Cerebellar cortex (tissue), 1 donor: ENCODE data around the gene TMEM150A.
"Not testable (repeated sequence)": the region's sequence is repeated elsewhere in the genome, so short reads cannot be mapped to it uniquely, and the experiment has no call there.

Experiments
- DNase-seq: peaks from one replicate; pipeline ENCODE4 v3.0.0-alpha.2; 2015; ENCODE audit warnings: low spot score

Gene TMEM150A

GRCh38 chr2:85611705-85612587 lies 9.4 kb upstream of the TMEM150A start, which contains the start of gene C2orf68:
Gene C2orf68 (minus strand): TSS chr2:85612066. CDS start chr2:85611984, 82 bp downstream.
- peak; percentile 91 for DNase-seq

- DNase-seq: no peak
Observed at GRCh38 chr2:85611217-85611704, 8.8 kb upstream of the TMEM150A start.

- no peak for DNase-seq
Observed at GRCh38 chr2:85607268-85608215, 5.0 kb upstream of the TMEM150A start.

GRCh38 chr2:85606116-85606455 lies 3.6 kb upstream of the TMEM150A start:
- no peak for DNase-seq

GRCh38 chr2:85605406-85606115 lies 3.1 kb upstream of the TMEM150A start:
- no peak for DNase-seq

GRCh38 chr2:85604568-85605339 lies 2.3 kb upstream of the TMEM150A start:
- DNase-seq: no peak

GRCh38 chr2:85604133-85604444 lies 1.6 kb upstream of the TMEM150A start:
- DNase-seq: not testable (repeated sequence)

- DNase-seq: peak; percentile 30
Observed at GRCh38 chr2:85601771-85602475, 575 bp downstream of the TMEM150A start.

GRCh38 chr2:85600951-85601770 lies 1.3 kb downstream of the TMEM150A start:
- no peak for DNase-seq

GRCh38 chr2:85600235-85600575 lies 2.3 kb downstream of the TMEM150A start:
- no peak for DNase-seq

GRCh38 chr2:85599468-85600234 lies 2.8 kb downstream of the TMEM150A start:
- DNase-seq: no peak

GRCh38 chr2:85598594-85599340 lies 3.7 kb downstream of the TMEM150A start:
- no peak for DNase-seq

- no peak for DNase-seq
Observed at GRCh38 chr2:85597241-85597640, 5.3 kb downstream of the TMEM150A start.

- DNase-seq: no peak
Observed at GRCh38 chr2:85596486-85597143, 5.9 kb downstream of the TMEM150A start.

- DNase-seq: no peak
Observed at GRCh38 chr2:85596026-85596333, 6.5 kb downstream of the TMEM150A start.

GRCh38 chr2:85595301-85596025 lies 7.0 kb downstream of the TMEM150A start, which contains the start of gene RNF181:
Gene RNF181 (plus strand): TSS chr2:85595745. CDS start chr2:85595764, 19 bp downstream.
- DNase-seq: peak; percentile 100

GRCh38 chr2:85594715-85595300 lies 7.7 kb downstream of the TMEM150A start:
- no peak for DNase-seq
